DMS153 (cell line): Measurements from ENCODE around the gene CABLES1.
A peak's percentile ranks its signal among the peaks of the same experiment; 100 is the strongest.
"Not testable (repeated sequence)": the region's sequence is repeated elsewhere in the genome, so short reads cannot be mapped to it uniquely, and the experiment has no call there.

Experiments used
- DNase-seq: peaks from one replicate; lab custom pipeline; 2025; lab: John Stamatoyannopoulos, UW

Gene CABLES1

GRCh38 chr18:23241833-23242496 is 106.7 kb downstream of the CABLES1 start:
- not testable (repeated sequence) for DNase-seq

DNA sequence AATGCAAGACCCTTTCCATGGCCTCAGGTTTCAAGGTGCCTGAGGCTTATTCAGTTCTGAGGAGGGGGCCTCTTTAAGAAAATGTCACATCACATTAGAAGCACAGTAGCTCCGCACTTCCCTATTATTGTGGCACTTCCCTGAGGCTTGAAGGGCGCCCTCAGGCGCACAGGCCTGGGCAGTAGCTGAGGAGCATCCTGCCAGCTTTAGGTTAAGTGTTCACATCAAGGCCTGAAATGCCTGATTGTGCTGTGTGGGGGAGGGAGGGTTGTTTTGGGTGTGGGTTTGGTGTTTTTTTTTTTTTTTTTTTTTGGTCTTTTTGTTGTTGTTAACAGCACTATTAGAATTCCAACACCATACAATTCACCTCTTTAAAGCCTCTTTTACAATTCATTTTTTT is 107.9 kb downstream of the CABLES1 start:
- DNase-seq, result peak; percentile 36

- DNase-seq, result no peak
Measured at GRCh38 chr18:23243816-23244215, 108.5 kb downstream of the CABLES1 start.

DNA sequence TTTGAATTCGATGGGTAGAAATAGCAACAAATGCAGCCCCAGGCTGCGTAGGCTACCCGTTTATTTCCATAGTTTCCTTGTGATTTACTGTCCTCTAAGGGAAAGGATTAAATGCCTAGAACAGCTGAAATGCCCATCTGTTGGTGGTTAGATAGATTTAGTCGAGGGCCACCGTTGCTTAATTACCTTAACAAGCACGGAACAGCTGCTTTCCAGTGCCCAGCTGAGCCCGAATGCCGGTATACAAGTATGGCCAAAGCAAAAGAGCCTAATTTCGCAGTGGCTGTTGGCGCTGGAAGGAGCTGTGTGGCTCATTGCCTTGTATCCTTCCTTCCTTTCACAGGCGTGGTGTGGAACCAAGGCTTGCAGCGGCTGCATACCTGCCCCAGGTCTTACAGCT is 109.1 kb downstream of the CABLES1 start:
- DNase-seq, result no peak

- no peak for DNase-seq
Measured at GRCh38 chr18:23245461-23245860, 110.2 kb downstream of the CABLES1 start.

DNA sequence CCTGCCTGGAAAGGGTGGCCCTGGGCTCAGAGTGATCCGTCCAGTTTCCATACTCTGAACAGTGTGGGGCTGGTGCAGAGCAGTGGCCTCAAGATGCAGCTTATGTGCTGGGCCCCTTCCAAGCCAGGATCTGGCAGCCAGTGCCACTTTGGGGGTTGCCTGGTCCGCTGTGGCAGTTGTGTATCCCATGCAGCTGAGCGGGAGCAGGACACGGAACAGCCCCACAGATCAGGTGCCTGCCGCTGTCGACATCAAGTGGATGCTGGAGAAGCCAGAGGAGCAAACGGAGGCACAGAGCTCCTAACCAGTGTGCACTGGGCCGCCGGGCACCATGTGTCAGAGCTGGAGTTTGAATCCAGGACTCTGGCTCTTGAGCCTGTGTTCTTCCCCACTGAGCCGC is 112.0 kb downstream of the CABLES1 start:
- DNase-seq, result no peak

DNA sequence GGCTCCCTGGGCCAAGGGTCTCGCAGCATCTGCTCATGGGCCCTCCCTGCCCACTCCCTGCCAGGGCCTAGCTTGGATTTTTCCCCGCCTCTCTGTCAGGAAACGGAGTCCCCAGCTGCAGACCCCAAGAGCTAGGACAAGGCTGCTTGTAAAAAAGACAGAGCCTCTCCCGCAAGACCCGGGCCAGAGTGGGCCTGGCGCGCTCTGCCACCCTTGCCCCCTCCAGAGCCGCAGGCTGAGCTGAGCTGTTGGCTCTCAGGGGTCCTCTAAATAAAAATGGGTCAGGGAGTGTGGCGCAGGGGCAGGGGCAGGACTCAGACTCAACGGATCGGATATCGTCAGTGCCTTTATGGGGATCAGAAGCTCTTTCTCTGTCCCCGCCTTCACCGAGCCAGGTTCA is 112.6 kb downstream of the CABLES1 start:
- DNase-seq, result no peak

DNA sequence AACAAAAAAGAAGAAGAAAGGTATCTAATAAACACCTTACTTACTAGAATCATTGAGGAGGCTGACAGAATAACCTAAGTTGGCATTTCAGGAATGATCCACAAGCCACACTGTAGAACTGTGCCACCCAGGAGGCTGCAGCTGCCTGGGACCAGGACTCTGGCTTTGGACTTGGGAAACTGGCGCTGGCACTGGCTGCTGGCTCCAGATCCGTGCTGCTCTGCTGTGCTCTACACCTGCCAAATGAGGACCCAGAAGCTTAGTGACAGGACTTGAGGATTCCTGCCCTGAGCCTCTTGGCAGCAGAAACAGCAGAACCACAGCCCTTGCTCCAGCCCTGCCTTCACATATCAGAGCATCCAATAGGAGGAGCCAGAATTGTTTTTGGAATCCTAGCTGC is 113.5 kb downstream of the CABLES1 start:
- no peak for DNase-seq

GRCh38 chr18:23249348-23249747 is 114.1 kb downstream of the CABLES1 start:
- DNase-seq, result no peak

DNA sequence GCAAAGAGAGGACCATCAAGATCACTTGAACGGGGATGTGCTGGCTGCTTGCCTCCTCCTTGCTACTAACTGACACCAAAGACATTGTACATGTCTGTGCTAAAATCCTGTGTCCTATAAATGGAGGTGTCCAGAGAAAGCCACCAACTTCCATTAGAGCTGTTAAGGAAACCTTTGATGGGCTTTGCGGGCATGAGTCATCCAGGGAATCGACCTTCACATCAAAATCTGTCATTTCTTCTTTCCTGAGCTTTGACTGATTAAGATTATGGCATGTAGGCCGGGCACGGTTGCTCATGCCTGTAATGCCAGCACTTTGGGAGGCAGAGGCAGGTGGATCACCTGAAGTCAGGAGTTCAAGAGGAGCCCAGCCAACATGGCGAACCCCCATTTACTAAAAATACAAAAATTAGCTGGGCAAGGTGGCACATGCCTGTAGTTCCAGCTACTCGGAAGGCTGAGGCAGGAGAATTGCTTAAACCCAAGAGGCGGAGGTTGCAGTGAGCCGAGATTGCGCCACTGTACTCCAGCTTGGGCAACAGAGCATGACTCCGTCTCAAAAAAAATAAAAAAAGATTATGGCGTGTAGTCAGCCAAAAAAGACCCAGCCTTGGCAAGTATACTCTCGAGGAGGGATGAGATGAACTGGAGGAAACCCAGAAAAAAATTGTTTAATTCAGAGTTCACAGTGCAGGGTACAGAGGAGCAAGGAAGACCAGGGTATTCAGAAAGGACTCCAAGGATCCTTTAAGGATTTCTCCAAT is 115.8 kb downstream of the CABLES1 start:
- no peak for DNase-seq

GRCh38 chr18:23253630-23254029 is 118.3 kb downstream of the CABLES1 start:
- DNase-seq, result no peak

GRCh38 chr18:23257137-23257536 is 121.9 kb downstream of the CABLES1 start:
- DNase-seq, result no peak

GRCh38 chr18:23257686-23258565 is 122.6 kb downstream of the CABLES1 start:
- no peak for DNase-seq

- DNase-seq, result no peak
Measured at GRCh38 chr18:23258566-23259469, 123.5 kb downstream of the CABLES1 start.

- DNase-seq, result peak; percentile 93
Measured at GRCh38 chr18:23259701-23260681, 124.7 kb downstream of the CABLES1 start.

- DNase-seq, result no peak
Measured at GRCh38 chr18:23260926-23261590, 125.8 kb downstream of the CABLES1 start.

DNA sequence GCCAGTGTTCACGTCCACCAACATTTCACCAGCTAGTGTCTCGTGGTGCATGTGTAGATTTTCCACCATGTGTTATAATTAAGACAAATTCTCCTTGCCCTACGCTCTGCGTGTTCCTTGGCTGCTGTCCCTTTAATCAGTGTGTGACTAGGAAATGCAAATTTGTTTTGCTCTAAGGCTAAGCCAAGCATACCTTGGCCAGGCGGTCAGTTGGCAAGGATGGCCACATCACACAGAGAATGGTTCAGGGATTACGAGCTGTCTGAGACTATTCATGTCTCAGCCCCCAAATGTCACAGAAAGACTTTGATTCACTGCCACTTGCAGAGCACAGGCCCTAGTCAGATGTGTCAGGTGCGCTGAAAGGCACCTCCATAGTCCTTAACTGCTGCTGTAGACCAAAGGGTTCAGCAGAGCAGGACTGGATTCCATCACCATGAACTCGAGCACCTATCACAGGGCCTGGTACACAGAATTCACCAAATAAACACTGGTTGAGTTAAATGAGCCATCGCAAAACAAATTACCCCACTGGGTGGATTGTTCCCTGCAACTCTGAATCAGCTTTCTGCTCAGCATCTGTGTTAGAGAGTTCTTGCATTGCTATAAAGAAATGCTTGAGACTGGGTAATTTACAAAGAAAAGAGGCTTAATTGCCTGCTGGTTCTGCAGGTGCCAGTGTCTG is 128.4 kb downstream of the CABLES1 start:
- no peak for DNase-seq

GRCh38 chr18:23265682-23266399 is 130.6 kb downstream of the CABLES1 start:
- DNase-seq, result no peak
